ENCODE measurements around the gene STEAP1. TPM values are rescaled to one million over a fixed set of nuclear protein-coding genes. Genes with fewer than 3 reads are reported as not detected.

STEAP1 gene
- total RNA-seq, 1 experiment from 2014 or later, result 4.1 TPM

DNA sequence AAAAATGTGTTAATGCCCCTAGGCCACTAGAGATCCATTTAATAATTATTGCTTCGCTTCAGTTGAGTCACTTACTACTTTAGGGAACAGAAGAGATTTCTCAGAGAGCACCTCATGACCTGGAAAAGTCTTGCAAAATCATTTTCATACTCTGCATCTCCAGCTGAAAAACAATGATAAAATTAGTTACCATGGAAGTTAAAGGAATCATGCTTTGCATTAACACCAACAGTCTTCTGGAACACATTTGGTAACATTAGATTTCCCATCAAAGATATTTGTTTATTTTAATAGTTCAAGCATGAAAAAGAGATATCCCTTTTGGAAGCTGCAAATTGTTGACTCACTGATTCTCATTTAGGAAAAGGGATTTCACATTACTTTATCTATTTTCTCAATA, 55.5 kb downstream of the STEAP1 start:
- peaks cover 3% of the 10 kb centered on the region; the same call in 1 of the 2 replicates for H3K4me1 ChIP-seq (ENCODE audit: insufficient read depth, low read length)
- WGBS (ENCODE audit: extremely low coverage, insufficient read length, low lambda C conversion rate), result no CpG with 5 or more reads among the region's 1 CpG
- no peak overlapping the region for H2BK12ac ChIP-seq (ENCODE audit: insufficient read length, low read depth, low read length)
- no peak overlapping the region for H3K4ac ChIP-seq (ENCODE audit: low read depth, low read length)
- no peak overlapping the region for H3K4me2 ChIP-seq (ENCODE audit: insufficient read depth, insufficient read length, low read length)
- Mint-ChIP-seq H3K9me3 (no peaks in the 10 kb centered on the region), H3K4me3 (no peak overlapping the region), H3K4me1 (peaks cover 7 to 12% of the 10 kb centered on the region in 2 experiments), H3K36me3 (ENCODE audit: insufficient read depth in 1 of 3, low read depth in 3 of 3) (no peaks in the 10 kb centered on the region; a peak in 1 of 7 replicates), H3K27ac (no peak overlapping the region), H3K27me3 (ENCODE audit: low read depth) (peaks cover 7% of the 10 kb centered on the region; the same call in 1 of the 2 replicates)
- no peak overlapping the region for H2AFZ ChIP-seq (ENCODE audit: low read length)
- H3T11ph ChIP-seq (ENCODE audit: low read length), result no peak overlapping the region
- H3K14ac ChIP-seq (ENCODE audit: insufficient read depth, low read length), result no peak overlapping the region
- no peak overlapping the region for H4K91ac ChIP-seq (ENCODE audit: insufficient read length, low read depth, low read length)
- H2BK5ac ChIP-seq (ENCODE audit: insufficient read length, low read length), result no peak overlapping the region
- H2BK15ac ChIP-seq (ENCODE audit: low read depth, low read length), result no peak overlapping the region
- H3K23ac ChIP-seq (ENCODE audit: insufficient read length, low read depth, low read length), result no peak overlapping the region
- peaks cover 4% of the 10 kb centered on the region; the same call in 1 of the 2 replicates for H3K79me2 ChIP-seq (ENCODE audit: insufficient read depth, low read length)
- H2BK20ac ChIP-seq (ENCODE audit: low read depth, low read length, poor library complexity, severe bottlenecking), result no peak overlapping the region
- H4K20me1 ChIP-seq (ENCODE audit: control insufficient read depth, insufficient read depth, insufficient read length), result no peaks in the 10 kb centered on the region
- H3K56ac ChIP-seq (ENCODE audit: insufficient read length, low read depth, low read length), result no peak overlapping the region
- H3K27ac ChIP-seq (ENCODE audit: insufficient read length, low read depth, low read length), result no peak overlapping the region
- no peak overlapping the region for H4K8ac ChIP-seq (replicated peaks; ENCODE audit: insufficient read length, low read depth, low read length)
- no peaks in the 10 kb centered on the region for H3K9me3 ChIP-seq (ENCODE audit: control insufficient read depth, low read depth, low read length)
- H3K18ac ChIP-seq (ENCODE audit: insufficient read length, low read depth, low read length), result no peak overlapping the region
- H3K79me1 ChIP-seq (ENCODE audit: insufficient read depth, low read depth, low read length, poor library complexity, severe bottlenecking), result no peaks in the 10 kb centered on the region
- DNase-seq, result no peak
- H4K5ac ChIP-seq (ENCODE audit: insufficient read length, low read depth, low read length), result no peak overlapping the region
- peaks cover 13% of the 10 kb centered on the region for H3K23me2 ChIP-seq (ENCODE audit: insufficient read length, low read depth, low read length, poor library complexity, severe bottlenecking)
- TF ChIP-seq, protein P1, sequence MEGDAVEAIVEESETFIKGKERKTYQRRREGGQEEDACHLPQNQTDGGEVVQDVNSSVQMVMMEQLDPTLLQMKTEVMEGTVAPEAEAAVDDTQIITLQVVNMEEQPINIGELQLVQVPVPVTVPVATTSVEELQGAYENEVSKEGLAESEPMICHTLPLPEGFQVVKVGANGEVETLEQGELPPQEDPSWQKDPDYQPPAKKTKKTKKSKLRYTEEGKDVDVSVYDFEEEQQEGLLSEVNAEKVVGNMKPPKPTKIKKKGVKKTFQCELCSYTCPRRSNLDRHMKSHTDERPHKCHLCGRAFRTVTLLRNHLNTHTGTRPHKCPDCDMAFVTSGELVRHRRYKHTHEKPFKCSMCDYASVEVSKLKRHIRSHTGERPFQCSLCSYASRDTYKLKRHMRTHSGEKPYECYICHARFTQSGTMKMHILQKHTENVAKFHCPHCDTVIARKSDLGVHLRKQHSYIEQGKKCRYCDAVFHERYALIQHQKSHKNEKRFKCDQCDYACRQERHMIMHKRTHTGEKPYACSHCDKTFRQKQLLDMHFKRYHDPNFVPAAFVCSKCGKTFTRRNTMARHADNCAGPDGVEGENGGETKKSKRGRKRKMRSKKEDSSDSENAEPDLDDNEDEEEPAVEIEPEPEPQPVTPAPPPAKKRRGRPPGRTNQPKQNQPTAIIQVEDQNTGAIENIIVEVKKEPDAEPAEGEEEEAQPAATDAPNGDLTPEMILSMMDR (conservative IDR thresholded peaks at IDR 0.05), result no peak
- no peak overlapping the region for H2BK120ac ChIP-seq (ENCODE audit: low read depth, low read length, poor library complexity, severe bottlenecking)
- no peaks in the 10 kb centered on the region for H3K27me3 ChIP-seq (ENCODE audit: insufficient read depth, low read length)
- H3K9ac ChIP-seq (ENCODE audit: extremely low read depth, insufficient read length, low read length), result no peak overlapping the region
- no peak overlapping the region for H2AK5ac ChIP-seq (ENCODE audit: insufficient read length, low read length)

Measured in H9 (cell line).